Bronchial epithelial cell (primary cell): Measurements from ENCODE around the gene ERMARD. TPM values are rescaled to one million over a fixed set of nuclear protein-coding genes. Genes with fewer than 3 reads are reported as not detected.

Experiments
- DNase-seq: peaks from one replicate; pipeline ENCODE4 v3.0.0-alpha.2; 2010; ENCODE audit warnings: low read depth
- FAIRE-seq: peaks from 2 replicates; lab custom pipeline; 2011; peaks lifted over from hg19 to GRCh38; lab: Jason Lieb, UNC
- H3K27me3 ChIP-seq: 2 replicates; pipeline ENCODE4 v1.5.1; 2011; ENCODE audit warnings: low read length; ENCODE audit not compliant: control insufficient read depth, insufficient read depth
- H3K36me3 ChIP-seq: 2 replicates; pipeline ENCODE4 v1.5.1; 2011; ENCODE audit warnings: low read length; ENCODE audit not compliant: control insufficient read depth, insufficient read depth
- H3K4me3 ChIP-seq: 2 replicates; pipeline ENCODE4 v1.5.1; 2011; ENCODE audit warnings: mild to moderate bottlenecking, low read depth, low read length, control low read depth
- CTCF ChIP-seq: IDR thresholded peaks from 2 replicates; pipeline ENCODE4 v1.5.1; 2011; ENCODE audit warnings: mild to moderate bottlenecking, moderate library complexity, low read length, control low read depth, inconsistent platforms; ENCODE audit not compliant: insufficient read depth, severe bottlenecking
- total RNA-seq: library from RNA; depleted of rRNA; stranded (reverse); fragments of >200 nt; gene quantifications from 2 replicates; pipeline ENCODE4 v1.2.1, GENCODE V29; 2014

Gene ERMARD
- total RNA-seq, 1 donor from 2014 or later, result 25.8 TPM

DNA sequence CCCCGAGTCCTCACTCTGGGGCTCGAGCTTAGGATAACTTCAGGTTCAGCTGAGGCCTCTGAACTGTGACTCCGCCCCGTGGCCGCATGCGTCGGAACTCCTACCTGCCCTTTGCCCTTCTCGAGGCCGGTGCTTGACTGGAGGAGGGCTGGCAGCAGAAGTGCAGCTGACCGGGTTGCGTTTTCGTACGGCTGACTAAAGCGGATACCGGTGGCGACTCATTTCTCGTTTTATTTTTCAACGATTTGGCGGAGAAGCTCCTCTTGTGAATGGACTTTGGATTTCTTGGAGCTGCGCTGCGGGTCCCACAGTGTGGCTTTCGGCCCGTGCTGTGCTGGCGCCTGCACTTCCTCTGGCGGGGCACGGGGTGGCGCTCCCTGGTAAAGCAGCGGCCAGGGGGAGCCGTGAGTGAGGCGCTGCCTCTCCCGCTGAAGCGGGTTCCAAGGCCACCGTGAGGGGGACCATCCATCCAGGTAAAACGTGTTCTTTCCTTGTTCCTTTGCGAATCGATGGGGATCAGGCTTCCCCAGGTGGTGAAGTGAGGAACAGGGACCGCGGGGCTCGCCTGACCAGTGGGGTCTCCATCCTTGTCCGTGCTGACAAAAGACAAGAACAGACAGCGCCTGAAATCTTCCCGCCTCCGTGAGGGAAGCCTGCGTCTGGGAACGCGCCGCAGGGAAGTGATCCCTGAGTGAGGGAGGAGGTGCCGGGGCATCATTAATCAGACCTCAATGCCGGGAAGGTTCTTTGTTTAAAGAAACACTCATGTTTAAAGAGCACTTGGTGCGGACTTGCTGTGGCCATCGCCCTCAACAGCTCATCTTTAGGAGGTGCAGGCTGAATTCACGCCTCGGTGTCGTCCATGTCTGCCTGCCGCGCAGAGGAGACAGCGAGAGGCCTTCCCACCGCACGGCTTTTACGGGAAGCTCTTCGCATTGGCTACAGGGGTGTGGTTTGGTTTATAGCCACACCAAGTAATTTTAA, 38.8 kb downstream of the ERMARD start:
- H3K4me3 ChIP-seq, result peak overlapping the region; percentile 38
- TF ChIP-seq CTCF, result peak; percentile 98
- DNase-seq (peak; percentile 74), FAIRE-seq (no peak)
- no peaks in the 10 kb centered on the region for H3K36me3 ChIP-seq
- peaks cover 2% of the 10 kb centered on the region for H3K27me3 ChIP-seq

GRCh38 chr6:169791721-169792131, 40.3 kb downstream of the ERMARD start:
- DNase-seq, result no peak
- Histone ChIP-seq H3K27me3 (peaks cover 6% of the 10 kb centered on the region), H3K4me3 (no peak overlapping the region), H3K36me3 (no peaks in the 10 kb centered on the region)
- FAIRE-seq, result no peak
- TF ChIP-seq CTCF, result no peak

DNA sequence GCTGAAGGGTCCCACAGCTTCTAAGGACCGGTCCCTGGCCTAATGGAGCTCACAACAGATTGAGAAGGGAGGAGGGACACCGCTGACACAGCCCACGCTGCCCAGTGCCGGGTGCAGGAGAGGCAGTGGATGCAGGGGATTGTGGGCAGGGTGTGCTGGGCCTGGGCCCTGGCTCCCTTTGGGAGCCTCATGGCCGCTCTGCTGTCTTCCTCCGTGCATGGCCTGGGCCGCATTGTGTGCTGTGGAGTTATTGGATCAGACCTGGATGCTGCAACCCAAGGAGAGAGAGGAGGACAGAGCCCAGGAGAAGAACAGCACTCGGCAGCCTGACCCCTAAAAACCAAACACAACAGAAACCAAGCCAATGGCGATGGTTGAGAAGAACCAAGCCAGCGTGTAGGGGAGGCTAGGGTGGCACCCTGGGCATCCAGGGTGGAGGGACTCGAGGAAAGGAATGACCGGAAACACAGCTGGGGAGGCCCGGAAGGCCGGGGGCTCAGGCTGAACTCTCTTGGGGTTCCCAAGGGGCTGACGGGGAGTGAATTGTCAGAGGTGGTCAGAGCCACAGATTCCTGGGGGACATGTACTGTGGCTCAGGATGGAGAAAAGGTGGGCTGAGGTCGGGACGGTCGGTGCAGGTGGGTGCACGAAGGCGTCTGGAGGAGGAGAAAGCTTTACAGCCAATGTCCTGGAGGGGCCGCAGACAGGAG, 41.0 kb downstream of the ERMARD start:
- no peak for DNase-seq
- FAIRE-seq, result no peak
- Histone ChIP-seq H3K36me3 (no peaks in the 10 kb centered on the region), H3K4me3 (no peak overlapping the region), H3K27me3 (peaks cover 6% of the 10 kb centered on the region)
- no peak for TF ChIP-seq CTCF

DNA sequence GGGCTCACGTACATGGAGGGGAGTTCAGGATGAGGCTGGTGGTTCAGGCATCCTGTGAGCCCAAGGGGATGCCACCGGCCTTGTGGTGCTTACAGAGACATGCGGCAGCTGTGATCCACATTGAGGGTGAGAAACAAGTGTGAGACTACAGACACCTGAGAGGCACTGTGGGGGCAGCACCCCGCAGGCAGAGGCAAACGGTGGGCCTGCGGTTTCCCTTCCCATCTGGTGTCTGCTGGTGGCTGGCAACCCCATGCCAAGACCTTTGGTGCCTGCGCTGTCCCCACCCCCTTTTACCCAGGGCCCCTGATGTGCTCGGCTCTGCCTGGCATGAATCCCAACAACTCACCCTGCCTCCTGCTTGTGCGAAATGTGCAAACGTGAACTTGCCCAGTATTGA, 42.0 kb downstream of the ERMARD start:
- FAIRE-seq (no peak), DNase-seq (no peak)
- no peak for TF ChIP-seq CTCF
- H3K27me3 ChIP-seq, result peaks cover 6% of the 10 kb centered on the region
- H3K4me3 ChIP-seq, result no peak overlapping the region
- H3K36me3 ChIP-seq, result no peaks in the 10 kb centered on the region

DNA sequence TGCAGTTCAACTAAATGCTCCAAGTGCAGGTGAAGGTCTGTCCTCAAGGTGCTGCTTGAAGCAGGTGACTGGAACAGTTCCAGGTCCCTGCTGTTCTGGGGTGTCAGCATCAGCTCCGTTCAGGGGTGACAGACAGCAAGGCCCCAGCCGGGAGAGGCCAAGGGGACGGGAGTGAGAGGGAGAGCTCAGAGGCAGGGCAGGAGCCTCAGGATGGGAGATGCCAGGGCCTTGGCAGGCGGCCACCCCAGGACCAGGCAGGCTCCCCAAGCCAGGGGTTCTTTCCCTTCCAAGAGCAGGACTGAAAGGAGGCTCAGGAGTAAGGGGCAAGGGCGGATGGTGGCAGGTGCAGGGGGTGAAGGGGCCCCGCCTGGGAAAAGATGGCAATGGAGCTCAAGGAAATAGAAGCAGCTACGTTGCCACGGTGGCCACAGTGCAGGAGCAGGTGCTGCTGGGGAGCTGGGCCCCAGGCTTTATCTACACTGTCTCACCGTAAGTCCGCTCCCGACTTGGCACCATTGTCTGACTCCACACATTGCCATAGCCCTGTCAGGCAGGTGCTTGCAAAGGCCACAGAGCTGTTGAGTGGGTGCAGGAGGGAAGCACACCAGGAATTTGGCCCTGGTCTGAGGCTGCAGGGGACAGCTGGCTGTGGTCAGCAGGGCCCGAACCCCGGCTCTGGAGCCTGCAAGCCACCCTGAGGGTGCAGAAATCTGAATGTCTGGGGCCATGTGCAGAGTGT, 43.1 kb downstream of the ERMARD start:
- Histone ChIP-seq H3K27me3 (peaks cover 6% of the 10 kb centered on the region), H3K4me3 (no peak overlapping the region), H3K36me3 (no peaks in the 10 kb centered on the region)
- DNase-seq (no peak), FAIRE-seq (no peak)
- TF ChIP-seq CTCF, result no peak
